Measurements from ENCODE around the gene TMEM272.

DNA sequence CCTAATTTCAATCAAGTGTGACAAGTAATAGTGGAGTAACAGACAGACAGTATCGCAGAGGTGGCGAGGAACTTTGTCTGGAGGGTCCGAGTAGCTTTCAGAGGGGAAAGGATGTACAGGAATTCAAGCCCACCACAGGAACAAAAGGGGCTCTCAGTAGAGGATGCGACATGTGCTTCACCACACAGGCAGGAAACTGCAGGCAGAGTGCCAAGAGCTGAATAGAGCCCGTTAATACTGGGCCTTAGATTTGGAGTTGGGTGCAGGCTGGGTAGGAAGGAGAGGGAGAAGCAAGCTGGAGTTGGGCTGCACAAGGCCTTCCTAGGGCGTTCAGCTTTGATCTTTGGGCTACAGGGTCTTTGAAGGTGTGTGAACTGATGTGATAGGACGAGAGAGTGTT is 18.0 kb upstream of the TMEM272 start:
- TF ChIP-seq CTCF (IDR thresholded peaks at IDR 0.05) (no peak), POLR2A (IDR thresholded peaks at IDR 0.05) (no peak), POLR2AphosphoS5 (IDR thresholded peaks at IDR 0.05) (no peak)
